ENCODE data around the gene PUM1. TPM values are rescaled to one million over a fixed set of nuclear protein-coding genes. Genes with fewer than 3 reads are reported as not detected.

The PUM1 gene
- total RNA-seq, 2 donors from 2014 or later = 207 to 210 TPM

- Mint-ChIP-seq H3K27me3 (ENCODE audit: insufficient read depth) (no peaks in the 10 kb centered on the region), H3K4me3 (no peak overlapping the region), H3K4me1 (peaks cover 34% of the 10 kb centered on the region), H3K27ac (peak overlapping the region; percentile 55), H3K36me3 (ENCODE audit: low read depth) (peaks cover 39% of the 10 kb centered on the region), H3K9me3 (no peaks in the 10 kb centered on the region)
- WGBS, 2 experiments (ENCODE audit: insufficient coverage in 1 of 2, insufficient read length in 1 of 2) = 96 to 100% methylated on average over 1 to 2 of the region's 2 CpGs
- TF ChIP-seq CTCF (conservative IDR thresholded peaks at IDR 0.05) = no peak
- no peaks in the 10 kb centered on the region for H3K27me3 ChIP-seq (ENCODE audit: control insufficient read depth, insufficient read depth, low read length, poor library complexity, severe bottlenecking)
- H3K27ac ChIP-seq (ENCODE audit: low read depth, low read length) = no peak overlapping the region
- no peak for DNase-seq
- peaks cover 2% of the 10 kb centered on the region for H3K4me1 ChIP-seq (ENCODE audit: control insufficient read depth, insufficient read depth, low read length)
- no peak overlapping the region for H3K9ac ChIP-seq (ENCODE audit: extremely low read depth, low read length, poor library complexity, severe bottlenecking)
- H3K4me3 ChIP-seq (ENCODE audit: low read length) = no peak overlapping the region
- peaks cover 79% of the 10 kb centered on the region for H3K36me3 ChIP-seq (ENCODE audit: control insufficient read depth, insufficient read depth, low read length)
- no peaks in the 10 kb centered on the region for H3K9me3 ChIP-seq (ENCODE audit: control insufficient read depth, low read length)
Observed at GRCh38 chr1:31022259-31022658, 43.3 kb downstream of the PUM1 start.

- no peak for TF ChIP-seq CTCF (conservative IDR thresholded peaks at IDR 0.05)
- peaks cover 30% of the 10 kb centered on the region for H3K4me1 Mint-ChIP-seq
- H3K9me3 ChIP-seq (ENCODE audit: control insufficient read depth, low read length) = no peaks in the 10 kb centered on the region
- no peaks in the 10 kb centered on the region for H3K27me3 ChIP-seq (ENCODE audit: control insufficient read depth, insufficient read depth, low read length, poor library complexity, severe bottlenecking)
- peak overlapping the region; percentile 36 for H3K27ac Mint-ChIP-seq
- H3K27ac ChIP-seq (ENCODE audit: low read depth, low read length) = no peak overlapping the region
- no peak overlapping the region for H3K4me3 Mint-ChIP-seq
- H3K36me3 ChIP-seq (ENCODE audit: control insufficient read depth, insufficient read depth, low read length) = peaks cover 71% of the 10 kb centered on the region
- no peaks in the 10 kb centered on the region for H3K9me3 Mint-ChIP-seq
- H3K4me3 ChIP-seq (ENCODE audit: low read length) = no peak overlapping the region
- H3K27me3 Mint-ChIP-seq (ENCODE audit: insufficient read depth) = no peaks in the 10 kb centered on the region
- peaks cover 34% of the 10 kb centered on the region for H3K36me3 Mint-ChIP-seq (ENCODE audit: low read depth)
- H3K9ac ChIP-seq (ENCODE audit: extremely low read depth, low read length, poor library complexity, severe bottlenecking) = no peak overlapping the region
- peaks cover 2% of the 10 kb centered on the region for H3K4me1 ChIP-seq (ENCODE audit: control insufficient read depth, insufficient read depth, low read length)
- WGBS, 2 experiments (ENCODE audit: insufficient coverage in 1 of 2, insufficient read length in 1 of 2) = 96 to 100% methylated on average over 1 to 3 of the region's 3 CpGs
- DNase-seq = no peak
Observed at GRCh38 chr1:31020007-31020790, 45.3 kb downstream of the PUM1 start.

- H3K36me3 Mint-ChIP-seq (ENCODE audit: low read depth) = peaks cover 34% of the 10 kb centered on the region
- no peaks in the 10 kb centered on the region for H3K9me3 Mint-ChIP-seq
- no peaks in the 10 kb centered on the region for H3K9me3 ChIP-seq (ENCODE audit: control insufficient read depth, low read length)
- H3K27me3 ChIP-seq (ENCODE audit: control insufficient read depth, insufficient read depth, low read length, poor library complexity, severe bottlenecking) = no peaks in the 10 kb centered on the region
- no peak overlapping the region for H3K27ac Mint-ChIP-seq
- TF ChIP-seq CTCF (conservative IDR thresholded peaks at IDR 0.05) = no peak
- H3K4me3 Mint-ChIP-seq = no peak overlapping the region
- no peak overlapping the region for H3K9ac ChIP-seq (ENCODE audit: extremely low read depth, low read length, poor library complexity, severe bottlenecking)
- peaks cover 64% of the 10 kb centered on the region for H3K36me3 ChIP-seq (ENCODE audit: control insufficient read depth, insufficient read depth, low read length)
- no peaks in the 10 kb centered on the region for H3K27me3 Mint-ChIP-seq (ENCODE audit: insufficient read depth)
- H3K4me1 ChIP-seq (ENCODE audit: control insufficient read depth, insufficient read depth, low read length) = peaks cover 2% of the 10 kb centered on the region
- no peak overlapping the region for H3K4me3 ChIP-seq (ENCODE audit: low read length)
- no peak overlapping the region for H3K27ac ChIP-seq (ENCODE audit: low read depth, low read length)
- WGBS, 2 experiments (ENCODE audit: insufficient coverage in 1 of 2, insufficient read length in 1 of 2) = 92 to 95% methylated on average over 3 of the region's 3 CpGs
- no peak for DNase-seq
- H3K4me1 Mint-ChIP-seq = peaks cover 23% of the 10 kb centered on the region
Observed at GRCh38 chr1:31019401-31019800, 46.1 kb downstream of the PUM1 start.
